Psoas muscle (tissue), 8 donors: Measurements from ENCODE around the gene KLHL35. TPM values are rescaled to one million over a fixed set of nuclear protein-coding genes. Genes with fewer than 3 reads are reported as not detected.

Experiments used
- ATAC-seq, 4 donors: fragments of 200-7000 bp; cut with Tn5 transposase; one replicate each; pipeline ENCODE4 v1.9.1; 2020; ENCODE audit warnings: moderate library complexity in 3 of 4, mild to moderate bottlenecking in 2 of 4
- DNase-seq, 2 donors: peaks; one replicate each; pipeline ENCODE4 v3.0.0-alpha.2; 2020
- H3K27ac ChIP-seq: fragments of 200-600 bp; one replicate; pipeline ENCODE4 v1.8.0; 2022
- H3K27me3 ChIP-seq, 3 donors: fragments of 200-600 bp in 1 of 3; one replicate each; pipeline versions ENCODE4 v1.6.1 to v1.8.0; 2013 to 2022; ENCODE audit warnings: low read length in 2 of 3, mild to moderate bottlenecking in 2 of 3, moderate library complexity in 1 of 3; ENCODE audit not compliant: insufficient read depth in 3 of 3
- H3K36me3 ChIP-seq, 2 donors: fragments of 200-600 bp in 1 of 2; one replicate each; pipeline versions ENCODE4 v1.6.1 to v1.8.0; 2013 to 2022; ENCODE audit warnings: low read depth in 1 of 2, mild to moderate bottlenecking in 1 of 2, moderate library complexity in 1 of 2; ENCODE audit not compliant: insufficient read depth in 1 of 2
- H3K4me1 ChIP-seq: fragments of 200-600 bp; one replicate; pipeline ENCODE4 v1.8.0; 2022
- H3K4me3 ChIP-seq: fragments of 200-600 bp; one replicate; pipeline ENCODE4 v1.8.0; 2022; ENCODE audit warnings: mild to moderate bottlenecking
- H3K9me3 ChIP-seq: fragments of 200-600 bp; one replicate; pipeline ENCODE4 v1.8.0; 2022
- WGBS, 3 donors: extraction: QIAGEN DNeasy Blood & Tissue Kit; methylation state at CpG; one replicate each; pipeline versions ENCODE4 v1.1.6 to v1.1.7; 2013; 5-methylcytosine and 5-hydroxymethylcytosine counted together
- intact Hi-C, 2 donors: fragments of 100-400 bp; cut with DNase I; formaldehyde crosslinking; loops; one replicate each; pipeline versions ENCODE4 v1.11.0 to v1.14.2; 2022
- polyA plus RNA-seq, 3 donors: library from polyadenylated mRNA; stranded (reverse); fragments of 200-250 nt; gene quantifications; one replicate each; pipeline ENCODE4 v1.2.3, GENCODE V29; 2013
- total RNA-seq, 4 donors: library from RNA; stranded (reverse); fragmentation: NEBNext Ultra II Directional in 2 of 4; extraction: Animal tissue kit (Norgen Biotek cat#: 25700) in 2 of 4; gene quantifications; one replicate each; pipeline versions ENCODE4 v1.2.1 to v1.2.4, GENCODE V29; 2021 to 2023
- TF ChIP-seq, protein P1 (sequence below): fragments of 200-600 bp; IDR thresholded peaks from one replicate; pipeline ENCODE4 v1.8.0; 2022; ENCODE audit warnings: antibody characterized with exemption
- donor health status: healthy with polysubstance abuse.
- donor health status: DM: no; HTN: no; CAD: no; lungs with moderate emphysema.
- donor health status: Bipolar disorder and iron deficiency.
- donor health status: healthy.
- donor health status: DM: yes; HTN: yes; CAD: no.
- donor health status: DM: no; HTN: no; CAD: no.
- donor health status: DM: no; HTN: no; CAD: no.
- donor health status: DM: yes; HTN: yes; CAD: no.

The KLHL35 gene
- total and polyA plus RNA-seq, 7 donors: 0.34 to 4.1 (median 0.56) TPM

DNA sequence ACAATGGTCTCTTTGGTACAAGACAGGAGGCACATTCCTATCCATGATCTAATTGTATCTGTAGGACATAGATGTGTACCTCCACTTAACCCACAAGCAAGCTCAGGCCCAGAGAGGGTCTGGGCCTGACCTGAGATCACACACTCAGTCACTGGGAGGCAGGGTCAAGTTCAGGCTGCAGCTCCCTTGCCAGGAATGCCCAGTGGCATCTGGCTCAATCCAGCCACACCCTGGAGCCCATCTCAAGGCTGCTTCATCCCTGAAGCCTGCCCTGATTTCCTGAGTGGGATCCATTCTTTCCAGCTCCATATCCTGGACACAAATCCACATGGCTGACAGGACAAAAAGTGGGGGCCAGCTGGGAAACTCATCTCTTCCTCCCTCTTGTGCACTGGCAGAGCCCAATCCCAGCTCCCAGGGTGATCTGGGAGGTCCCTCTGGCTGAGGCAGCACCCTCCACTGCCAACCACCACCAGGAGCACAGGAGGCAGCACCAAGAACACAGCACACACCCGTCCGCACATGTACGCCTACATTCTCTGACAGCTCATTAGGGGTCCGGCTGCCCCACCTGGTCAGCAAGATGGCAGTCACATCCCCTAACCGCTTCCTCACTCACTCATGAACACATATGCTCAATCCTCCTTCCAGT lies 39.2 kb upstream of the KLHL35 start:
- Histone ChIP-seq H3K4me3 (no peak overlapping the region), H3K27me3 (no peaks in the 10 kb centered on the region), H3K9me3 (no peaks in the 10 kb centered on the region), H3K4me1 (peaks cover 22% of the 10 kb centered on the region), H3K36me3 (no peaks in the 10 kb centered on the region), H3K27ac (no peak overlapping the region)
- ATAC-seq (no peak), DNase-seq (no peak)
- TF ChIP-seq, protein P1, sequence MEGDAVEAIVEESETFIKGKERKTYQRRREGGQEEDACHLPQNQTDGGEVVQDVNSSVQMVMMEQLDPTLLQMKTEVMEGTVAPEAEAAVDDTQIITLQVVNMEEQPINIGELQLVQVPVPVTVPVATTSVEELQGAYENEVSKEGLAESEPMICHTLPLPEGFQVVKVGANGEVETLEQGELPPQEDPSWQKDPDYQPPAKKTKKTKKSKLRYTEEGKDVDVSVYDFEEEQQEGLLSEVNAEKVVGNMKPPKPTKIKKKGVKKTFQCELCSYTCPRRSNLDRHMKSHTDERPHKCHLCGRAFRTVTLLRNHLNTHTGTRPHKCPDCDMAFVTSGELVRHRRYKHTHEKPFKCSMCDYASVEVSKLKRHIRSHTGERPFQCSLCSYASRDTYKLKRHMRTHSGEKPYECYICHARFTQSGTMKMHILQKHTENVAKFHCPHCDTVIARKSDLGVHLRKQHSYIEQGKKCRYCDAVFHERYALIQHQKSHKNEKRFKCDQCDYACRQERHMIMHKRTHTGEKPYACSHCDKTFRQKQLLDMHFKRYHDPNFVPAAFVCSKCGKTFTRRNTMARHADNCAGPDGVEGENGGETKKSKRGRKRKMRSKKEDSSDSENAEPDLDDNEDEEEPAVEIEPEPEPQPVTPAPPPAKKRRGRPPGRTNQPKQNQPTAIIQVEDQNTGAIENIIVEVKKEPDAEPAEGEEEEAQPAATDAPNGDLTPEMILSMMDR: no peak
- intact Hi-C loops: no loop called here
- WGBS, 3 donors: 95 to 99% (median 97%) methylated on average over 5 of the region's 5 CpGs

DNA sequence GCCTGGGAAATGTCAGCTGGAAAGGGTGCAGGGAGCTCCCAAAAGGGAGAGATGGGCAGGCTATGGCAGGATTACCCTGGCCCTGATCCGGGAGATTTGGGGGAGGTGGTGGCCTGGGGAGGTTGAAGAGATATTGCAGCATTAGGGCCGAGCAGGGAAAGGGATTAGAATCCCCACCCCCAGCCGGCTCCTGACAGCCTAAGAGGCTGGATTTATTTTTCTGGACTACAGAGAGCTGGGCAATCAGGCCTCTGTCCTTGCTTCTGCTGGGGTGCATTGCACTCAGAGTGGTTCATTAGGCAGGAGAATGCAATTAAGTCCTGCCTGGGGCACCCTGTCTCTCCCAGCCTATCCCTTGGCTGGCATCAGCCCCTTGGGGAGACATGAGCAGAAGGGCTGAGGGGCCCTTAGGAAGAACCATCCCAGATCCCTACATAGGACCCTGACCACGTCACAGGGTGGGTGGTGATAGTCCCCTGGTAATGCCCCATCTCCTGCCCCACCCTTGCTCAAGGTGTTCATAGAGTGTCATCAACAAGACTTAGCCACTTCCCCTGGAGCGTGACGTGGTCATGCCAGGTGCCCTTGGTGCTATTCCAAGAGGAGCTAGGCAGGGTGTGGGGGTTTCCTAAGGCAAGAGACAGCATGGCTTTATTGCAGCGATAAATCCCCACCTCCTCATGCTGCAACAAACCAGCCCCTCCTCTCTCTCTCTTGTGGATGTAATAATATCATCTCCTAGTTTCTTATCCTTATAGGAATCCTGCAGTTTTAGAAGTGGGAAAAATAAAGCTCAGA lies 38.4 kb upstream of the KLHL35 start:
- Histone ChIP-seq H3K4me1 (peaks cover 19% of the 10 kb centered on the region), H3K27me3 (no peaks in the 10 kb centered on the region), H3K27ac (no peak overlapping the region), H3K9me3 (no peaks in the 10 kb centered on the region), H3K4me3 (no peak overlapping the region), H3K36me3 (no peaks in the 10 kb centered on the region)
- ATAC-seq (no peak), DNase-seq (no peak)
- TF ChIP-seq, protein P1: no peak
- intact Hi-C loops: loop anchor here in 1 of 2 donors (2.0 kb wide), 1 partner anchor 57 kb away; no protein-coding TSS in a partner anchor
- 87 to 90% (median 89%) methylated on average over 7 of the region's 7 CpGs for WGBS, 3 donors

DNA sequence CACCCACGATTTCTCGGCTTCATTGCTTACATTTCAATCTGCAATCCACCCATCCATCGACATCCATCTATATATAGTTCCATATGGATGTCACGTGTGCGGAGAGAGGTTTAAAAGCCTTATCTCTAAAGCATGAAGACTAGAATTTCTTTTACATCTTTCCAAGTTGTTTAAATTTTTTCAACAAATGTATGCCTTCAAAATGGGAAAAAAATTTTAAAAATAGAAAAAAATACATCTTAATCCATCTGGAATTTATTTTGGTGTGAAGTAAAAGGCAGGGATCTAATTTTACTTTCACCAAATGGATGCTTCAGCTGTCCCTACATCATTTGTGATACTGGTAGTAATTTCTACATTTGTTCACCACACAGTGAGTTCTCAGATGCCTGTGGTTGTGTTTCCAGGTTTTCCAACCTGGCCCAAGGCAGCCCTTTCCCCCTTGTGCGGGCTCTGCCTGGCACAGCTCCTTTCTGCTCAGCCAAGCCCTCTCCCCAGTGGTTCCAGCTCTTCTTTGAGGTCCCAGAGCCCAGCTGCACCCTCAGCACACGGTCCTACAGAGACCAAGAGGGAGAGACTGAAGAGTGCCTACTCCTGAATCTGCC lies 37.6 kb upstream of the KLHL35 start:
- DNase-seq (no peak), ATAC-seq (no peak)
- Histone ChIP-seq H3K27ac (no peak overlapping the region), H3K4me3 (no peak overlapping the region), H3K27me3 (no peaks in the 10 kb centered on the region), H3K4me1 (peaks cover 11% of the 10 kb centered on the region), H3K9me3 (no peaks in the 10 kb centered on the region), H3K36me3 (no peaks in the 10 kb centered on the region)
- TF ChIP-seq, protein P1: no peak
- intact Hi-C loops: loop anchor here in 1 of 2 donors (2.0 kb wide), 1 partner anchor 58 kb away; no protein-coding TSS in a partner anchor
- WGBS, 3 donors: 84 to 91% (median 89%) methylated on average over 7 of the region's 7 CpGs

DNA sequence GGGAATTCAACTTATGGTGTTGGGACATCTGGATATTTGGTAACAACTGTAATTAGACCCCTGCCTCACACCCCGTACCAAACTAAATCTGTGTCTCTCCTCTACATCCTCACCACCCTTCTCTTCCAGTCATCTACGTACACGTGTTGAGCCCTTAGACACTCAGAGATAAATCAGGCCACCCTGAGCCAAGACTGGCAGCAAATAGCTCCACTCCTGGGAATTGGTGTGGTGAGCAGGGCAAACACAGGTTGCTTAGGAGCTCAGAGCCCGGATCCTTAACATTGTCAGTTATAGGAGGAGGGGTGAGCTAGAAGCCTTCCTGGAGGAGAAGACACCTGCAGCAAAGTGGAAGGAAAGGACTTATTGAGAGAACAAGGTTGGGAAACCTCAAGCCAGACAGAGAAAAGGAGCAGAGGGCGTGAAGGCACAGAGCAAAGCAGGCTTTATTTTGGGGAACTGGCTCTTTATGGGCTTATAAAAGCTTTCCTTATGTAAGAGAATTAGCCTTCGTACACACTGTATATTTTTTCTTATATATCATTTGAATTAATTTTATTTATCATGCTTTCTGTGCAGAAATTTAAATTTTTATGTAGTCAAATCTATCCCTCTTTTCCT lies 36.9 kb upstream of the KLHL35 start:
- Histone ChIP-seq H3K36me3 (no peaks in the 10 kb centered on the region), H3K4me1 (peaks cover 4% of the 10 kb centered on the region), H3K27ac (no peak overlapping the region), H3K4me3 (no peak overlapping the region), H3K9me3 (no peaks in the 10 kb centered on the region), H3K27me3 (no peaks in the 10 kb centered on the region)
- TF ChIP-seq, protein P1: no peak
- ATAC-seq (no peak), DNase-seq (no peak)
- intact Hi-C loops: loop anchor here in 1 of 2 donors (2.0 kb wide), 1 partner anchor 59 kb away; no protein-coding TSS in a partner anchor
- 72 to 88% (median 81%) methylated on average over 6 of the region's 6 CpGs for WGBS, 3 donors
